Esophagus muscularis mucosa (tissue), 4 donors: ENCODE data around the gene B4GALNT2. TPM values are rescaled to one million over a fixed set of nuclear protein-coding genes. Genes with fewer than 3 reads are reported as not detected.

Experiments
- DNase-seq: peaks from one replicate; pipeline ENCODE4 v3.0.0-alpha.2; 2017; ENCODE audit errors: extremely low spot score
- H3K27ac ChIP-seq, 4 donors: fragments of 200-600 bp; sonication (generic); replicated peaks in 1 of 4; 1 replicate in 3 of 4; 2 replicates in 1 of 4; pipeline ENCODE4 v1.5.1; 2016 to 2019; ENCODE audit warnings: mild to moderate bottlenecking in 1 of 4
- H3K27me3 ChIP-seq, 4 donors: fragments of 200-600 bp; sonication (generic); one replicate each; pipeline versions ENCODE4 v1.5.1 to v1.6.0; 2016 to 2019
- H3K36me3 ChIP-seq, 4 donors: fragments of 200-600 bp; sonication (generic); one replicate each; pipeline ENCODE4 v1.5.1; 2016 to 2019
- H3K4me1 ChIP-seq, 4 donors: fragments of 200-600 bp; sonication (generic); one replicate each; pipeline ENCODE4 v1.5.1; 2016 to 2019
- H3K4me3 ChIP-seq, 4 donors: fragments of 200-600 bp; sonication (generic); 1 replicate in 2 of 4; 2 replicates in 2 of 4; pipeline ENCODE4 v1.5.1; 2016 to 2019; ENCODE audit warnings: mild to moderate bottlenecking in 4 of 4, moderate library complexity in 1 of 4
- H3K9me3 ChIP-seq, 4 donors: fragments of 200-600 bp; sonication (generic); 1 replicate in 3 of 4; 2 replicates in 1 of 4; pipeline ENCODE4 v1.5.1; 2016 to 2019
- CTCF ChIP-seq, 3 experiments: fragments of 200-600 bp in 2 of 3; fragments of 450-650 bp in 1 of 3; sonication (generic) in 2 of 3; IDR thresholded peaks; one replicate each; pipeline ENCODE4 v1.5.1; 2017 to 2019; ENCODE audit warnings: antibody characterized with exemption in 3 of 3, mild to moderate bottlenecking in 2 of 3, moderate library complexity in 1 of 3
- EP300 ChIP-seq: sonication (generic); formaldehyde crosslinking; IDR thresholded peaks from one replicate; pipeline ENCODE4 v1.6.1; 2017; ENCODE audit warnings: antibody characterized with exemption
- POLR2A ChIP-seq: fragments of 450-650 bp; IDR thresholded peaks from one replicate; pipeline ENCODE4 v1.6.1; 2017; ENCODE audit warnings: antibody characterized with exemption, moderate library complexity, mild to moderate bottlenecking, low read depth
- POLR2AphosphoS5 ChIP-seq, 2 donors: sonication (generic); formaldehyde crosslinking; IDR thresholded peaks; one replicate each; pipeline ENCODE4 v1.6.1; 2017; ENCODE audit warnings: antibody characterized with exemption in 2 of 2
- WGBS: methylation state at CpG from one replicate; pipeline ENCODE4 v1.1.5; 2018; 5-methylcytosine and 5-hydroxymethylcytosine counted together
- intact Hi-C: fragments of 100-400 bp; cut with DNase I; formaldehyde crosslinking; loops from one replicate; pipeline ENCODE4 v1.15.1; 2023
- total RNA-seq, 4 donors: library from RNA; depleted of rRNA; stranded (reverse); fragments of >200 nt; gene quantifications; one replicate each; pipeline versions ENCODE4 v1.1.0 to v1.2.1, GENCODE V29; 2016

The B4GALNT2 gene
- total RNA-seq, 4 donors from 2014 or later: not detected

- no peaks in the 10 kb centered on the region for H3K9me3 ChIP-seq
- peak within 1 kb of the TSS; percentile 35 to 56 (median 44) for H3K4me3 ChIP-seq
- H3K36me3 ChIP-seq: no peaks in the 10 kb centered on the region
- WGBS: 17% methylated on average over 14 of the region's 22 CpGs
- H3K27ac ChIP-seq: peak within 1 kb of the TSS; percentile 40 to 68 (median 57)
- intact Hi-C loops: no loop called here
- no peak for DNase-seq
- TF ChIP-seq POLR2A: no peak
- no peak for TF ChIP-seq EP300
- no peak for TF ChIP-seq CTCF (IDR thresholded peaks at IDR 0.05)
- TF ChIP-seq POLR2AphosphoS5 (IDR thresholded peaks at IDR 0.05): peak; percentile 26 to 58
- peaks cover 8 to 33% (median 24%) of the 10 kb centered on the region in 4 donors for H3K4me1 ChIP-seq
- peaks cover 0 to 35% (median 4%) of the 10 kb centered on the region in 4 donors for H3K27me3 ChIP-seq
Measured at GRCh38 chr17:49210158-49211029, 77.8 kb downstream of the B4GALNT2 start, which contains the start of the genes ABI3 and GNGT2. Gene ABI3 (plus strand): TSS chr17:49210707. CDS start chr17:49210725, 18 bp downstream. Gene GNGT2 (minus strand): TSS chr17:49210574. CDS start chr17:49207422, 3,152 bp downstream.

GRCh38 chr17:49213399-49213798, 80.8 kb downstream of the B4GALNT2 start:
- TF ChIP-seq POLR2AphosphoS5 (IDR thresholded peaks at IDR 0.05) (no peak), POLR2A (no peak), CTCF (IDR thresholded peaks at IDR 0.05) (no peak), EP300 (no peak)
- peaks cover 0 to 4% (median 0%) of the 10 kb centered on the region in 4 donors for H3K36me3 ChIP-seq
- H3K27me3 ChIP-seq: peaks cover 0 to 29% (median 4%) of the 10 kb centered on the region in 4 donors
- DNase-seq: no peak
- intact Hi-C loops: no loop called here
- H3K4me3 ChIP-seq: peak overlapping the region in 1 of 4 donors; percentile 12
- H3K4me1 ChIP-seq: peaks cover 15 to 60% (median 45%) of the 10 kb centered on the region in 4 donors
- H3K27ac ChIP-seq: no peak overlapping the region
- H3K9me3 ChIP-seq: no peaks in the 10 kb centered on the region
- 80% methylated on average over 5 of the region's 5 CpGs for WGBS

- Histone ChIP-seq H3K9me3 (no peaks in the 10 kb centered on the region), H3K4me3 (no peak overlapping the region), H3K27ac (peak overlapping the region in 1 of 4 donors; percentile 35), H3K27me3 (peaks cover 0 to 33% (median 4%) of the 10 kb centered on the region in 4 donors), H3K36me3 (peaks cover 0 to 7% (median 0%) of the 10 kb centered on the region in 4 donors), H3K4me1 (peaks cover 15 to 60% (median 44%) of the 10 kb centered on the region in 4 donors)
- TF ChIP-seq EP300 (no peak), POLR2A (no peak), CTCF (IDR thresholded peaks at IDR 0.05) (no peak), POLR2AphosphoS5 (IDR thresholded peaks at IDR 0.05) (no peak)
- intact Hi-C loops: no loop called here
- no peak for DNase-seq
- 100% methylated on average over 1 of the region's 2 CpGs for WGBS
Measured at GRCh38 chr17:49213847-49214246, 81.3 kb downstream of the B4GALNT2 start.

GRCh38 chr17:49214676-49215360, 82.2 kb downstream of the B4GALNT2 start:
- H3K9me3 ChIP-seq: no peaks in the 10 kb centered on the region
- TF ChIP-seq CTCF (IDR thresholded peaks at IDR 0.05) (no peak), POLR2AphosphoS5 (IDR thresholded peaks at IDR 0.05) (peak in 1 of 2 donors; percentile 19)
- H3K27ac ChIP-seq: peak overlapping the region in 3 of 4 donors; percentile 20 to 38 (median 35)
- H3K27me3 ChIP-seq: peaks cover 0 to 33% (median 6%) of the 10 kb centered on the region in 4 donors
- H3K4me3 ChIP-seq: no peak overlapping the region
- peaks cover 0 to 16% (median 0%) of the 10 kb centered on the region in 4 donors for H3K36me3 ChIP-seq
- DNase-seq: no peak
- 51% methylated on average over 12 of the region's 12 CpGs for WGBS
- peaks cover 20 to 53% (median 43%) of the 10 kb centered on the region in 4 donors for H3K4me1 ChIP-seq
- intact Hi-C loops: no loop called here
